Spleen (tissue), 11 donors: ENCODE measurements around the gene LRTM2. TPM values are rescaled to one million over a fixed set of nuclear protein-coding genes. Genes with fewer than 3 reads are reported as not detected.

Experiments
- DNase-seq: peaks from one replicate; pipeline ENCODE4 v3.0.0-alpha.2; 2020
- H3K27ac ChIP-seq, 8 donors: fragments of 200-600 bp; sonication (generic) in 7 of 8; 1 replicate in 4 of 8; 2 replicates in 4 of 8; pipeline versions ENCODE4 v1.5.0 to v1.8.0; 2016 to 2021; ENCODE audit warnings: inconsistent platforms in 4 of 8, mild to moderate bottlenecking in 4 of 8, moderate library complexity in 1 of 8
- H3K27me3 ChIP-seq, 7 donors: fragments of 200-600 bp; sonication (generic) in 6 of 7; replicated peaks in 1 of 7; 1 replicate in 4 of 7; 2 replicates in 3 of 7; pipeline versions ENCODE4 v1.5.0 to v1.8.0; 2016 to 2021; ENCODE audit warnings: inconsistent platforms in 3 of 7, mild to moderate bottlenecking in 1 of 7
- H3K36me3 ChIP-seq, 6 donors: fragments of 200-600 bp; sonication (generic) in 5 of 6; 1 replicate in 4 of 6; 2 replicates in 2 of 6; pipeline versions ENCODE4 v1.5.0 to v1.8.0; 2016 to 2021; ENCODE audit warnings: inconsistent platforms in 2 of 6
- H3K4me1 ChIP-seq, 6 donors: fragments of 200-600 bp; sonication (generic) in 5 of 6; 1 replicate in 3 of 6; 2 replicates in 3 of 6; pipeline versions ENCODE4 v1.5.0 to v1.8.0; 2016 to 2021; ENCODE audit warnings: inconsistent platforms in 3 of 6
- H3K4me3 ChIP-seq, 8 donors: fragments of 200-600 bp; sonication (generic) in 7 of 8; 1 replicate in 4 of 8; 2 replicates in 4 of 8; pipeline versions ENCODE4 v1.5.0 to v1.8.0; 2016 to 2021; ENCODE audit warnings: inconsistent platforms in 4 of 8, mild to moderate bottlenecking in 4 of 8, moderate library complexity in 2 of 8
- H3K9me3 ChIP-seq, 8 donors: fragments of 200-600 bp; sonication (generic) in 7 of 8; 1 replicate in 4 of 8; 2 replicates in 4 of 8; pipeline versions ENCODE4 v1.5.0 to v1.8.0; 2016 to 2021; ENCODE audit warnings: inconsistent platforms in 4 of 8
- CTCF ChIP-seq, 11 experiments: fragments of 200-600 bp in 7 of 11; fragments of 450-650 bp in 4 of 11; sonication (generic) in 4 of 11; IDR thresholded peaks in 8 of 11; conservative IDR thresholded peaks in 3 of 11; 1 replicate in 7 of 11; 2 replicates in 4 of 11; pipeline versions ENCODE4 v1.4.0 to v1.8.0; 2016 to 2021; ENCODE audit warnings: antibody characterized with exemption in 11 of 11, inconsistent platforms in 4 of 11, mild to moderate bottlenecking in 1 of 11
- POLR2A ChIP-seq, 3 donors: fragments of 450-650 bp; IDR thresholded peaks; one replicate each; pipeline ENCODE4 v1.5.1; 2017; ENCODE audit warnings: antibody characterized with exemption in 3 of 3, mild to moderate bottlenecking in 1 of 3
- POLR2AphosphoS5 ChIP-seq, 3 donors: sonication (generic); formaldehyde crosslinking; IDR thresholded peaks; one replicate each; pipeline ENCODE4 v1.5.1; 2017; ENCODE audit warnings: antibody characterized with exemption in 3 of 3
- WGBS, 5 donors: extraction: QIAGEN DNeasy Blood & Tissue Kit in 3 of 5; methylation state at CpG; one replicate each; pipeline versions ENCODE4 v1.1.5 to v1.1.7; 2013 to 2018; 5-methylcytosine and 5-hydroxymethylcytosine counted together
- intact Hi-C: fragments of 100-400 bp; cut with DNase I; formaldehyde crosslinking; loops from one replicate; pipeline ENCODE4 v1.15.0; 2023; ENCODE audit warnings: low total_unique reads
- polyA plus RNA-seq, 3 donors: library from polyadenylated mRNA; stranded (reverse); fragments of 200-250 nt; gene quantifications; one replicate each; pipeline ENCODE4 v1.2.1, GENCODE V29; 2013
- total RNA-seq, 7 donors: library from RNA; depleted of rRNA in 3 of 7; stranded (reverse); fragments of >200 nt in 3 of 7; fragmentation: NEBNext Ultra II Directional in 4 of 7; extraction: Animal tissue kit (Norgen Biotek cat#: 25700) in 4 of 7; gene quantifications; one replicate each; pipeline versions ENCODE4 v1.1.0 to v1.2.1, GENCODE V29; 2016 to 2021
- donor health status: healthy with polysubstance abuse.
- donor health status: DM: no; HTN: no; CAD: no; lungs with moderate emphysema.
- donor health status: DM: no; HTN: no; CAD: no.
- donor health status: Bipolar disorder and iron deficiency.
- donor health status: healthy.
- donor health status: DM: no; HTN: no; CAD: no.
- donor health status: DM: yes; HTN: yes; CAD: no.

Gene LRTM2
- total and polyA plus RNA-seq, 10 donors, result 0.12 TPM; not detected in 9

- Histone ChIP-seq H3K27ac (no peak overlapping the region), H3K4me1 (peaks cover 0 to 22% (median 11%) of the 10 kb centered on the region in 6 donors), H3K36me3 (peaks cover 0 to 57% (median 25%) of the 10 kb centered on the region in 6 donors), H3K27me3 (no peaks in the 10 kb centered on the region), H3K9me3 (no peaks in the 10 kb centered on the region), H3K4me3 (no peak overlapping the region)
- intact Hi-C loops, result no loop called here
- DNase-seq, result no peak
- TF ChIP-seq POLR2AphosphoS5 (IDR thresholded peaks at IDR 0.05), result no peak
- TF ChIP-seq POLR2A (IDR thresholded peaks at IDR 0.05), result no peak
- no peak for TF ChIP-seq CTCF (IDR thresholded peaks at IDR 0.05 in 8 of 11, conservative IDR thresholded peaks at IDR 0.05 in 3 of 11)
- WGBS, 5 donors, result 68 to 95% (median 87%) methylated on average over 6 of the region's 6 CpGs
Measured at GRCh38 chr12:1787714-1788113, 32.7 kb upstream of the LRTM2 start.

GRCh38 chr12:1790444-1790843 lies 29.9 kb upstream of the LRTM2 start:
- intact Hi-C loops, result loop anchor here (2.0 to 10.0 kb wide), 2 partner anchors 138 to 244 kb away; no protein-coding TSS in a partner anchor
- TF ChIP-seq POLR2AphosphoS5 (IDR thresholded peaks at IDR 0.05), result no peak
- no peak for TF ChIP-seq CTCF (IDR thresholded peaks at IDR 0.05 in 8 of 11, conservative IDR thresholded peaks at IDR 0.05 in 3 of 11)
- no peak for TF ChIP-seq POLR2A (IDR thresholded peaks at IDR 0.05)
- H3K9me3 ChIP-seq, result no peaks in the 10 kb centered on the region
- peaks cover 0 to 30% (median 14%) of the 10 kb centered on the region in 6 donors for H3K36me3 ChIP-seq
- no peak overlapping the region for H3K27ac ChIP-seq
- 48 to 69% (median 53%) methylated on average over 7 of the region's 7 CpGs for WGBS, 5 donors
- DNase-seq, result no peak
- no peaks in the 10 kb centered on the region for H3K27me3 ChIP-seq
- peaks cover under 1 to 30% (median 12%) of the 10 kb centered on the region in 6 donors for H3K4me1 ChIP-seq
- no peak overlapping the region for H3K4me3 ChIP-seq

- H3K9me3 ChIP-seq, result no peaks in the 10 kb centered on the region
- peaks cover 6 to 37% (median 18%) of the 10 kb centered on the region in 6 donors for H3K4me1 ChIP-seq
- 19 to 29% (median 24%) methylated on average over 10 of the region's 10 CpGs for WGBS, 5 donors
- intact Hi-C loops, result loop anchor here (2.0 to 10.0 kb wide), 2 partner anchors 138 to 244 kb away; no protein-coding TSS in a partner anchor
- no peaks in the 10 kb centered on the region for H3K27me3 ChIP-seq
- peaks cover 0 to 22% (median 9%) of the 10 kb centered on the region in 6 donors for H3K36me3 ChIP-seq
- peak; percentile 85 for DNase-seq
- TF ChIP-seq POLR2AphosphoS5 (IDR thresholded peaks at IDR 0.05) (peak; percentile 15 to 40 (median 17)), POLR2A (IDR thresholded peaks at IDR 0.05) (no peak), CTCF (IDR thresholded peaks at IDR 0.05 in 8 of 11, conservative IDR thresholded peaks at IDR 0.05 in 3 of 11) (peak; percentile 59 to 87 (median 78))
- peak overlapping the region in 3 of 8 donors; percentile 12 to 29 (median 16) for H3K27ac ChIP-seq
- H3K4me3 ChIP-seq, result no peak overlapping the region
Measured at GRCh38 chr12:1791104-1791841, 29.1 kb upstream of the LRTM2 start.

GRCh38 chr12:1792406-1792805 lies 28.0 kb upstream of the LRTM2 start:
- TF ChIP-seq POLR2AphosphoS5 (IDR thresholded peaks at IDR 0.05) (no peak), CTCF (IDR thresholded peaks at IDR 0.05 in 8 of 11, conservative IDR thresholded peaks at IDR 0.05 in 3 of 11) (no peak), POLR2A (IDR thresholded peaks at IDR 0.05) (no peak)
- Histone ChIP-seq H3K4me1 (peaks cover 10 to 49% (median 23%) of the 10 kb centered on the region in 6 donors), H3K27me3 (no peaks in the 10 kb centered on the region), H3K9me3 (no peaks in the 10 kb centered on the region), H3K36me3 (peaks cover 0 to 11% (median 4%) of the 10 kb centered on the region in 6 donors), H3K4me3 (no peak overlapping the region), H3K27ac (no peak overlapping the region)
- 79 to 93% (median 87%) methylated on average over 4 to 6 of the region's 6 CpGs for WGBS, 5 donors
- no peak for DNase-seq
- intact Hi-C loops, result loop anchor here (10.0 kb wide), 1 partner anchor 242 kb away; no protein-coding TSS in a partner anchor
